ENCODE measurements around the gene CACNA1B.

CACNA1B gene

GRCh38 chr9:137965177-137965795, 87.7 kb downstream of the CACNA1B start:
- H4K20me1 ChIP-seq = no peaks in the 10 kb centered on the region

GRCh38 chr9:137967280-137967953, 89.8 kb downstream of the CACNA1B start:
- no peaks in the 10 kb centered on the region; the same call in 1 of the 2 replicates for H3K27me3 ChIP-seq
- H3K4me3 ChIP-seq = no peak overlapping the region
- TF ChIP-seq Cebpa-rat (IDR thresholded peaks at IDR 0.05) = no peak
- no peaks in the 10 kb centered on the region for H3K4me1 ChIP-seq
- H4K20me1 ChIP-seq = no peaks in the 10 kb centered on the region
- H3K36me3 ChIP-seq = no peaks in the 10 kb centered on the region
- H3K9me3 ChIP-seq = peaks cover 5% of the 10 kb centered on the region; the same call in 1 of the 2 replicates
- no peak overlapping the region for H3K27ac ChIP-seq
- no peak overlapping the region for H3K9ac ChIP-seq
- no peak overlapping the region for H3K4me2 ChIP-seq

More at GRCh38 chr9:137965177-137965795, 87.7 kb downstream of the CACNA1B start:
- no peaks in the 10 kb centered on the region; the same call in 1 of the 2 replicates for H3K27me3 ChIP-seq
- H3K4me2 ChIP-seq = no peak overlapping the region
- no peak overlapping the region for H3K27ac ChIP-seq
- no peak overlapping the region for H3K9ac ChIP-seq
- peaks cover 5% of the 10 kb centered on the region; the same call in 1 of the 2 replicates for H3K9me3 ChIP-seq
- H3K4me3 ChIP-seq = no peak overlapping the region
- no peaks in the 10 kb centered on the region for H3K36me3 ChIP-seq
- no peak for TF ChIP-seq Cebpa-rat (IDR thresholded peaks at IDR 0.05)
- no peaks in the 10 kb centered on the region for H3K4me1 ChIP-seq

- H3K4me2 ChIP-seq = no peak overlapping the region
- no peaks in the 10 kb centered on the region for H3K4me1 ChIP-seq
- TF ChIP-seq Cebpa-rat (IDR thresholded peaks at IDR 0.05) = no peak
- H3K27me3 ChIP-seq = no peaks in the 10 kb centered on the region; the same call in 1 of the 2 replicates
- no peak overlapping the region for H3K9ac ChIP-seq
- no peaks in the 10 kb centered on the region for H3K36me3 ChIP-seq
- no peak overlapping the region for H3K4me3 ChIP-seq
- no peak overlapping the region for H3K27ac ChIP-seq
- H3K9me3 ChIP-seq = peaks cover 5% of the 10 kb centered on the region; the same call in 1 of the 2 replicates
- no peaks in the 10 kb centered on the region for H4K20me1 ChIP-seq
Measured at GRCh38 chr9:137968235-137968634, 90.7 kb downstream of the CACNA1B start.

GRCh38 chr9:137969008-137969407, 91.4 kb downstream of the CACNA1B start:
- H3K4me2 ChIP-seq = no peak overlapping the region
- H3K9ac ChIP-seq = no peak overlapping the region
- H3K4me3 ChIP-seq = no peak overlapping the region
- TF ChIP-seq Cebpa-rat (IDR thresholded peaks at IDR 0.05) = no peak
- H3K36me3 ChIP-seq = no peaks in the 10 kb centered on the region
- no peaks in the 10 kb centered on the region; the same call in 1 of the 2 replicates for H3K27me3 ChIP-seq
- H3K27ac ChIP-seq = no peak overlapping the region
- no peaks in the 10 kb centered on the region for H3K4me1 ChIP-seq
- H4K20me1 ChIP-seq = no peaks in the 10 kb centered on the region
- H3K9me3 ChIP-seq = no peaks in the 10 kb centered on the region

- no peak for TF ChIP-seq Cebpa-rat (IDR thresholded peaks at IDR 0.05)
- no peaks in the 10 kb centered on the region for H3K9me3 ChIP-seq
- H4K20me1 ChIP-seq = no peaks in the 10 kb centered on the region
- no peak overlapping the region for H3K4me3 ChIP-seq
- no peaks in the 10 kb centered on the region for H3K4me1 ChIP-seq
- H3K27ac ChIP-seq = no peak overlapping the region
- no peaks in the 10 kb centered on the region for H3K36me3 ChIP-seq
- no peaks in the 10 kb centered on the region; the same call in 1 of the 2 replicates for H3K27me3 ChIP-seq
- H3K9ac ChIP-seq = no peak overlapping the region
- H3K4me2 ChIP-seq = no peak overlapping the region
Measured at GRCh38 chr9:137969685-137970084, 92.1 kb downstream of the CACNA1B start.

- no peak for TF ChIP-seq Cebpa-rat (IDR thresholded peaks at IDR 0.05)
- Histone ChIP-seq H3K4me2 (no peak overlapping the region), H3K4me3 (no peak overlapping the region), H3K4me1 (no peaks in the 10 kb centered on the region), H3K27ac (no peak overlapping the region), H4K20me1 (no peaks in the 10 kb centered on the region), H3K9me3 (no peaks in the 10 kb centered on the region), H3K36me3 (no peaks in the 10 kb centered on the region), H3K27me3 (no peaks in the 10 kb centered on the region; the same call in 1 of the 2 replicates), H3K9ac (no peak overlapping the region)
Measured at GRCh38 chr9:137970098-137970497, 92.5 kb downstream of the CACNA1B start.

GRCh38 chr9:137970686-137971476, 93.3 kb downstream of the CACNA1B start:
- Histone ChIP-seq H3K4me2 (no peak overlapping the region), H3K27ac (no peak overlapping the region), H3K27me3 (no peaks in the 10 kb centered on the region; the same call in 1 of the 2 replicates), H4K20me1 (no peaks in the 10 kb centered on the region), H3K4me3 (no peak overlapping the region), H3K9me3 (no peaks in the 10 kb centered on the region), H3K4me1 (no peaks in the 10 kb centered on the region), H3K36me3 (no peaks in the 10 kb centered on the region), H3K9ac (no peak overlapping the region)
- no peak for TF ChIP-seq Cebpa-rat (IDR thresholded peaks at IDR 0.05)

- no peaks in the 10 kb centered on the region for H3K36me3 ChIP-seq
- no peak overlapping the region for H3K27ac ChIP-seq
- H4K20me1 ChIP-seq = no peaks in the 10 kb centered on the region
Measured at GRCh38 chr9:137971477-137972138, 94.0 kb downstream of the CACNA1B start.

GRCh38 chr9:137972355-137972987, 94.9 kb downstream of the CACNA1B start:
- no peak for TF ChIP-seq Cebpa-rat (IDR thresholded peaks at IDR 0.05)
- H3K9me3 ChIP-seq = no peaks in the 10 kb centered on the region
- H3K36me3 ChIP-seq = no peaks in the 10 kb centered on the region
- no peaks in the 10 kb centered on the region for H3K4me1 ChIP-seq
- no peaks in the 10 kb centered on the region; the same call in 1 of the 2 replicates for H3K27me3 ChIP-seq
- H4K20me1 ChIP-seq = no peaks in the 10 kb centered on the region
- H3K4me2 ChIP-seq = no peak overlapping the region
- no peak overlapping the region for H3K9ac ChIP-seq
- H3K27ac ChIP-seq = no peak overlapping the region
- no peak overlapping the region for H3K4me3 ChIP-seq

More at GRCh38 chr9:137971477-137972138, 94.0 kb downstream of the CACNA1B start:
- Histone ChIP-seq H3K27me3 (no peaks in the 10 kb centered on the region; the same call in 1 of the 2 replicates), H3K4me1 (no peaks in the 10 kb centered on the region), H3K9ac (no peak overlapping the region), H3K4me3 (no peak overlapping the region), H3K9me3 (no peaks in the 10 kb centered on the region), H3K4me2 (no peak overlapping the region)
- no peak for TF ChIP-seq Cebpa-rat (IDR thresholded peaks at IDR 0.05)
